Activated T-cell treated with anti-CD3 and anti-CD28 coated beads for 4 hours (primary cell): ENCODE data around the gene ATXN1L.
A peak's percentile ranks its signal among the peaks of the same experiment; 100 is the strongest.
"Not testable (repeated sequence)": the region's sequence is repeated elsewhere in the genome, so short reads cannot be mapped to it uniquely, and the experiment has no call there.

Experiments used
- DNase-seq: peaks from one replicate; pipeline ENCODE4 v3.0.0-alpha.2; 2020

ATXN1L gene

GRCh38 chr16:71853413-71853812 lies 7.6 kb downstream of the ATXN1L start:
- DNase-seq: no peak

- no peak for DNase-seq
Observed at GRCh38 chr16:71854369-71854948, 8.7 kb downstream of the ATXN1L start.

- DNase-seq: no peak
Observed at GRCh38 chr16:71855937-71856662, 10.3 kb downstream of the ATXN1L start.

GRCh38 chr16:71859762-71860521 lies 14.2 kb downstream of the ATXN1L start:
- DNase-seq: no peak

GRCh38 chr16:71863995-71864394 lies 18.2 kb downstream of the ATXN1L start:
- no peak for DNase-seq

- no peak for DNase-seq
Observed at GRCh38 chr16:71865173-71865863, 19.5 kb downstream of the ATXN1L start.

GRCh38 chr16:71867175-71867574 lies 21.4 kb downstream of the ATXN1L start:
- DNase-seq: not testable (repeated sequence)

- no peak for DNase-seq
Observed at GRCh38 chr16:71867939-71868338, 22.2 kb downstream of the ATXN1L start.

GRCh38 chr16:71869089-71869488 lies 23.3 kb downstream of the ATXN1L start:
- DNase-seq: no peak

GRCh38 chr16:71870818-71871217 lies 25.0 kb downstream of the ATXN1L start:
- no peak for DNase-seq

- no peak for DNase-seq
Observed at GRCh38 chr16:71873199-71873598, 27.4 kb downstream of the ATXN1L start.

- DNase-seq: no peak
Observed at GRCh38 chr16:71878911-71879310, 33.1 kb downstream of the ATXN1L start.

GRCh38 chr16:71880176-71880575 lies 34.4 kb downstream of the ATXN1L start:
- DNase-seq: no peak

- DNase-seq: peak; percentile 80
Observed at GRCh38 chr16:71882505-71883167, 36.9 kb downstream of the ATXN1L start.

- peak; percentile 58 for DNase-seq
Observed at GRCh38 chr16:71883168-71883848, 37.5 kb downstream of the ATXN1L start.

- DNase-seq: peak; percentile 58
Observed at GRCh38 chr16:71883849-71884638, 38.3 kb downstream of the ATXN1L start, which contains the start of gene ZNF821. Gene ZNF821, minus strand, starts transcription at chr16:71884182. Its CDS starts 4,236 bp downstream, at chr16:71879946.

- no peak for DNase-seq
Observed at GRCh38 chr16:71885261-71885650, 39.5 kb downstream of the ATXN1L start.

GRCh38 chr16:71889147-71889546 lies 43.4 kb downstream of the ATXN1L start:
- no peak for DNase-seq

GRCh38 chr16:71893888-71894228 lies 48.1 kb downstream of the ATXN1L start:
- no peak for DNase-seq

GRCh38 chr16:71894229-71894920 lies 48.6 kb downstream of the ATXN1L start:
- DNase-seq: peak; percentile 14
